HCT116 (cell line): ENCODE measurements around the gene UACA. TPM values are rescaled to one million over a fixed set of nuclear protein-coding genes. Genes with fewer than 3 reads are reported as not detected.

Source experiments
- ATAC-seq: fragments of 200-7000 bp; cut with Tn5 transposase; 2 replicates; pipeline ENCODE4 v1.9.1; 2020; ENCODE audit warnings: mild to moderate bottlenecking, moderate library complexity
- BruUV-seq: library from RNA; stranded (reverse); fragments of 400-500 nt; replicated peaks from 2 replicates; lab custom pipeline; 2021; lab: Mats Ljungman, UMichigan
- CTCF ChIA-PET: fragments of 300-600 bp; sonication (Branson Sonifier 250); formaldehyde crosslinking; loops from one replicate; lab custom pipeline; 2021; ENCODE audit warnings: antibody characterized with exemption; lab: Charles Lee
- POLR2A ChIA-PET: fragments of 300-600, 350-600 bp; sonication (Branson Sonifier 250); formaldehyde crosslinking; loops from one replicate; lab custom pipeline; 2021; ENCODE audit warnings: antibody characterized with exemption; lab: Charles Lee
- RAD21 ChIA-PET, 2 experiments: fragments of 300-600 bp; sonication (Branson Sonifier 250); formaldehyde crosslinking; loops; one replicate each; lab custom pipeline; 2023; ENCODE audit warnings: low total read pairs in 2 of 2; ENCODE audit not compliant: uncharacterized antibody in 2 of 2, unreplicated experiment in 2 of 2, low non-redundant PET in 1 of 2; lab: Charles Lee
- DNase-seq: peaks from one replicate; pipeline ENCODE4 v3.0.0-alpha.2; 2010; ENCODE audit warnings: low read depth, low spot score
- H2AFZ ChIP-seq: fragments of 200-600 bp; shearing (Covaris generic), sonication (generic); 2 replicates; pipeline ENCODE4 v1.6.1; 2017; ENCODE audit warnings: low read depth, mixed run types, mixed read lengths, antibody characterized with exemption, low read length; ENCODE audit not compliant: poor library complexity, severe bottlenecking
- H3K27ac ChIP-seq: 2 replicates; pipeline ENCODE4 v1.5.1; 2012; ENCODE audit warnings: low read depth, low read length
- H3K27me3 ChIP-seq: fragments of 200-600 bp; sonication (generic); 2 replicates; pipeline ENCODE4 v1.6.1; 2016; ENCODE audit warnings: mixed run types, low read length, mixed read lengths; ENCODE audit not compliant: insufficient read depth
- H3K36me3 ChIP-seq, 2 experiments: fragments of 200-500 bp in 1 of 2; fragments of 200-600 bp in 1 of 2; sonication (Bioruptor generic) in 1 of 2; sonication (generic) in 1 of 2; 2 replicates each; pipeline versions ENCODE4 v1.5.1 to v1.6.1; 2014 to 2016; ENCODE audit warnings: low read length in 2 of 2, inconsistent platforms in 1 of 2, mixed read lengths in 1 of 2, mixed run types in 1 of 2; ENCODE audit not compliant: insufficient read depth in 2 of 2, control insufficient read depth in 1 of 2
- H3K4me1 ChIP-seq, 2 experiments: fragments of 200-600 bp in 1 of 2; sonication (generic) in 1 of 2; 2 replicates each; pipeline versions ENCODE4 v1.5.1 to v1.6.1; 2012 to 2017; ENCODE audit warnings: low read length in 2 of 2, inconsistent platforms in 1 of 2, mild to moderate bottlenecking in 1 of 2, mixed read lengths in 1 of 2, mixed run types in 1 of 2, moderate library complexity in 1 of 2; ENCODE audit not compliant: insufficient read depth in 2 of 2, control insufficient read depth in 1 of 2
- H3K4me2 ChIP-seq: fragments of 200-600 bp; sonication (generic); 2 replicates; pipeline ENCODE4 v1.6.1; 2017; ENCODE audit warnings: mixed run types, low read length, mixed read lengths
- H3K4me3 ChIP-seq, 2 experiments: fragments of 200-600 bp in 1 of 2; sonication (generic) in 1 of 2; replicated peaks in 1 of 2; 2 replicates each; pipeline ENCODE4 v1.5.1; 2011 to 2016; ENCODE audit warnings: low read length in 2 of 2, control low read depth in 1 of 2, low read depth in 1 of 2, mild to moderate bottlenecking in 1 of 2, mixed read lengths in 1 of 2, mixed run types in 1 of 2
- H3K79me2 ChIP-seq: fragments of 200-600 bp; sonication (generic); 2 replicates; pipeline ENCODE4 v1.6.1; 2017; ENCODE audit warnings: mild to moderate bottlenecking, mixed run types, low read length, moderate library complexity, mixed read lengths; ENCODE audit not compliant: insufficient read depth
- H3K9ac ChIP-seq: fragments of 200-600 bp; sonication (generic); 2 replicates; pipeline ENCODE4 v1.6.1; 2016; ENCODE audit warnings: low read length, mixed read lengths
- H3K9me2 ChIP-seq: fragments of 200-600 bp; sonication (generic), shearing (Covaris generic); 2 replicates; pipeline ENCODE4 v1.6.1; 2017; ENCODE audit warnings: mixed run types, mild to moderate bottlenecking, moderate library complexity; ENCODE audit not compliant: insufficient read depth
- H3K9me3 ChIP-seq, 2 experiments: fragments of 200-500 bp in 1 of 2; fragments of 200-600 bp in 1 of 2; sonication (Bioruptor generic) in 1 of 2; sonication (generic) in 1 of 2; 2 replicates each; pipeline ENCODE4 v1.6.1; 2014 to 2017; ENCODE audit warnings: low read length in 2 of 2, mixed read lengths in 2 of 2, inconsistent platforms in 1 of 2, low read depth in 1 of 2, mild to moderate bottlenecking in 1 of 2, mixed run types in 1 of 2, moderate library complexity in 1 of 2; ENCODE audit not compliant: control insufficient read depth in 1 of 2, insufficient read depth in 1 of 2
- H4K20me1 ChIP-seq: fragments of 200-600 bp; sonication (generic), shearing (Covaris generic); 2 replicates; pipeline ENCODE4 v1.6.1; 2017; ENCODE audit warnings: mixed run types, mild to moderate bottlenecking, moderate library complexity; ENCODE audit not compliant: insufficient read depth
- CBX3 ChIP-seq: IDR thresholded peaks from 2 replicates; pipeline ENCODE4 v1.6.1; 2012; ENCODE audit warnings: low read depth
- ELF1 ChIP-seq: IDR thresholded peaks from 2 replicates; pipeline ENCODE4 v1.6.1; 2012; ENCODE audit warnings: low read depth, borderline replicate concordance
- EZH2 ChIP-seq: fragments of 200-600 bp; sonication (generic); IDR thresholded peaks from 2 replicates; pipeline ENCODE4 v1.6.1; 2017; ENCODE audit warnings: antibody characterized with exemption, mixed run types
- JUND ChIP-seq: IDR thresholded peaks from 2 replicates; pipeline ENCODE4 v1.6.1; 2012
- POLR2A ChIP-seq: IDR thresholded peaks from 2 replicates; pipeline ENCODE4 v1.7.0; 2011; ENCODE audit warnings: borderline replicate concordance; ENCODE audit not compliant: insufficient read depth, insufficient read length; ENCODE audit errors: extremely low read depth
- POLR2AphosphoS5 ChIP-seq: IDR thresholded peaks from 2 replicates; pipeline ENCODE4 v1.6.1; 2011; ENCODE audit warnings: mild to moderate bottlenecking, low read depth, low read length, moderate library complexity
- SIN3A ChIP-seq: IDR thresholded peaks from 2 replicates; pipeline ENCODE4 v1.6.1; 2012; ENCODE audit warnings: low read depth
- SP1 ChIP-seq: IDR thresholded peaks from 2 replicates; pipeline ENCODE4 v1.6.1; 2012; ENCODE audit warnings: low read depth
- SRF ChIP-seq: IDR thresholded peaks from 2 replicates; pipeline ENCODE4 v1.6.1; 2012; ENCODE audit warnings: low read depth
- intact Hi-C: fragments of 100-400 bp; cut with micrococcal nuclease; formaldehyde crosslinking; loops from 2 replicates; pipeline ENCODE4 v1.10.0; 2022
- total RNA-seq: library from RNA; stranded (reverse); gene quantifications from one replicate; pipeline ENCODE4 v1.2.1, GENCODE V29; 2021; ENCODE audit not compliant: unreplicated experiment
- TF ChIP-seq, protein P1 (sequence below): IDR thresholded peaks from 2 replicates; pipeline ENCODE4 v1.6.1; 2011; ENCODE audit warnings: mild to moderate bottlenecking, low read length, moderate library complexity; ENCODE audit not compliant: insufficient replicate concordance; ENCODE audit errors: extremely low read depth

The UACA gene
- total RNA-seq, 1 experiment from 2014 or later = 47.4 TPM

DNA sequence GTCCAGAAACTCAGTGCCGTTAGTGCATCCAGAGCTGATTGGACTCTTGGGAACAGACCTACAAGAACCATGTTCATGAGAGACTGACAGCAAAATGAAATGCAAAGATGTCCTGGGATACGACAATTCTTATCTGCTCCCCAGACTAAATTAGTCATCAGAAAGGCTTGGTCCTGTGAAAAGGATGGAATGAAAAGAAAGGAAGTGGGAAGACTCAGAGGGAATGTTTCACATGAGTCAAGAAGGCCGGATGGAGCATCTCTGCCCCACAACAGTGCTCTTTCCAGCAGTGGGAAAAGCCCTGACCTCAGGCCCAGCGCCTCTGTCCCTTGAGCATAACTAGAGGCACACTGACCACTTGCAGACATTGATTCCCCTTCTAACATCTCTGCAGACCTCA is 39.3 kb upstream of the UACA start:
- no peak overlapping the region for H2AFZ ChIP-seq
- no peaks in the 10 kb centered on the region for H3K36me3 ChIP-seq
- TF ChIP-seq POLR2AphosphoS5 (no peak), CBX3 (no peak), SIN3A (no peak), SRF (no peak), POLR2A (no peak), JUND (no peak)
- H3K4me3 ChIP-seq = no peak overlapping the region
- H4K20me1 ChIP-seq = no peaks in the 10 kb centered on the region
- no peak overlapping the region for H3K27ac ChIP-seq
- RAD21 ChIA-PET = no interaction called here
- CTCF ChIA-PET = no interaction called here
- H3K9me2 ChIP-seq = no peaks in the 10 kb centered on the region
- peaks cover 7 to 24% of the 10 kb centered on the region in 2 experiments for H3K4me1 ChIP-seq
- DNase-seq (no peak), ATAC-seq (no peak)
- no TSS peak for BruUV-seq
- no peaks in the 10 kb centered on the region for H3K79me2 ChIP-seq
- no peak overlapping the region for H3K4me2 ChIP-seq
- H3K27me3 ChIP-seq = no peaks in the 10 kb centered on the region
- no peak overlapping the region for H3K9ac ChIP-seq
- intact Hi-C loops = no loop called here
- POLR2A ChIA-PET = no interaction called here
- no peaks in the 10 kb centered on the region for H3K9me3 ChIP-seq

DNA sequence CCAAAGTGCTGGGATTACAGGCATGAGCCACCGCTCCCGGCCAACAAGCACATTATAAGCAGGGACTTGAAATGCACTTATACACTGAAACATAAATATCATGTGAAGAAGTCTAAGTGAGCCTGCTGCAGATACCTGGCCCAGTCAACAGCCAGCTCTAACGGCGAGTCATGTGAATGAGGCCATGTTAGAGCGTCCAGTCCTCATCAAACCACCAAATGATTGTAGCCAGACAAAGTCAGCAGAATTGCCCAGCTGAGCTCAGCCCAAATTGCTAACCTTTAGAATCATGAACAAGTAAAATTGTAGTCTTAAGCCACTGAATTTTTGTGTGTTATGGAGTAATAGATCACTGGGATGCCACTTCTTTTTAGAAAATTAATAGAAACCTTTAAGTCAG is 37.8 kb upstream of the UACA start:
- Histone ChIP-seq H4K20me1 (no peaks in the 10 kb centered on the region), H2AFZ (no peak overlapping the region), H3K79me2 (no peaks in the 10 kb centered on the region), H3K9me2 (no peaks in the 10 kb centered on the region), H3K36me3 (no peaks in the 10 kb centered on the region), H3K4me1 (peaks cover 8 to 32% of the 10 kb centered on the region in 2 experiments), H3K27ac (no peak overlapping the region), H3K9me3 (no peaks in the 10 kb centered on the region), H3K4me3 (no peak overlapping the region), H3K4me2 (no peak overlapping the region), H3K9ac (no peak overlapping the region), H3K27me3 (no peaks in the 10 kb centered on the region)
- no peak for DNase-seq
- ATAC-seq = no peak
- intact Hi-C loops = no loop called here
- ChIA-PET CTCF (interaction anchor here (1.0 kb wide), 1 partner anchor 24 kb away, joined by 3 read pairs; no protein-coding TSS in a partner anchor), RAD21 (no interaction called here), POLR2A (no interaction called here)
- TF ChIP-seq ELF1 (no peak), EZH2 (no peak), SP1 (no peak)
- TF ChIP-seq, protein P1, sequence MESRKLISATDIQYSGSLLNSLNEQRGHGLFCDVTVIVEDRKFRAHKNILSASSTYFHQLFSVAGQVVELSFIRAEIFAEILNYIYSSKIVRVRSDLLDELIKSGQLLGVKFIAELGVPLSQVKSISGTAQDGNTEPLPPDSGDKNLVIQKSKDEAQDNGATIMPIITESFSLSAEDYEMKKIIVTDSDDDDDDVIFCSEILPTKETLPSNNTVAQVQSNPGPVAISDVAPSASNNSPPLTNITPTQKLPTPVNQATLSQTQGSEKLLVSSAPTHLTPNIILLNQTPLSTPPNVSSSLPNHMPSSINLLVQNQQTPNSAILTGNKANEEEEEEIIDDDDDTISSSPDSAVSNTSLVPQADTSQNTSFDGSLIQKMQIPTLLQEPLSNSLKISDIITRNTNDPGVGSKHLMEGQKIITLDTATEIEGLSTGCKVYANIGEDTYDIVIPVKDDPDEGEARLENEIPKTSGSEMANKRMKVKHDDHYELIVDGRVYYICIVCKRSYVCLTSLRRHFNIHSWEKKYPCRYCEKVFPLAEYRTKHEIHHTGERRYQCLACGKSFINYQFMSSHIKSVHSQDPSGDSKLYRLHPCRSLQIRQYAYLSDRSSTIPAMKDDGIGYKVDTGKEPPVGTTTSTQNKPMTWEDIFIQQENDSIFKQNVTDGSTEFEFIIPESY = no peak
- no TSS peak for BruUV-seq
